Esophagus squamous epithelium (tissue), 5 donors: ENCODE data around the gene FAM171A1. TPM values are rescaled to one million over a fixed set of nuclear protein-coding genes. Genes with fewer than 3 reads are reported as not detected.
"Not testable (repeated sequence)": the region's sequence is repeated elsewhere in the genome, so short reads cannot be mapped to it uniquely, and the experiment has no call there.

Experiments
- DNase-seq: peaks from one replicate; lab custom pipeline; 2025; lab: John Stamatoyannopoulos, UW
- H3K27ac ChIP-seq, 4 donors: fragments of 200-600 bp; sonication (generic); one replicate each; pipeline ENCODE4 v1.5.1; 2016 to 2019; ENCODE audit warnings: mild to moderate bottlenecking in 1 of 4
- H3K27me3 ChIP-seq, 4 donors: fragments of 200-600 bp; sonication (generic); 1 replicate in 3 of 4; 2 replicates in 1 of 4; pipeline versions ENCODE4 v1.5.1 to v1.6.0; 2017 to 2021; ENCODE audit warnings: antibody characterized with exemption in 1 of 4
- H3K36me3 ChIP-seq, 3 donors: fragments of 200-600 bp; sonication (generic); one replicate each; pipeline ENCODE4 v1.5.1; 2016 to 2019
- H3K4me1 ChIP-seq, 3 donors: fragments of 200-600 bp; sonication (generic); one replicate each; pipeline ENCODE4 v1.5.1; 2017 to 2019
- H3K4me3 ChIP-seq, 4 donors: fragments of 200-600 bp; sonication (generic); 1 replicate in 3 of 4; 2 replicates in 1 of 4; pipeline ENCODE4 v1.5.1; 2016 to 2019; ENCODE audit warnings: mild to moderate bottlenecking in 2 of 4, moderate library complexity in 1 of 4
- H3K9me3 ChIP-seq, 3 donors: fragments of 200-600 bp; sonication (generic); one replicate each; pipeline ENCODE4 v1.5.1; 2016 to 2019
- POLR2A ChIP-seq, 4 donors: fragments of 450-650 bp; IDR thresholded peaks; one replicate each; pipeline ENCODE4 v1.6.1; 2017; ENCODE audit warnings: antibody characterized with exemption in 4 of 4, mild to moderate bottlenecking in 4 of 4, moderate library complexity in 3 of 4
- WGBS, 2 donors: methylation state at CpG; one replicate each; pipeline ENCODE4 v1.1.5; 2018; 5-methylcytosine and 5-hydroxymethylcytosine counted together
- intact Hi-C: fragments of 100-400 bp; cut with DNase I; formaldehyde crosslinking; loops from one replicate; pipeline ENCODE4 v1.15.0; 2022
- total RNA-seq, 4 donors: library from RNA; depleted of rRNA; stranded (reverse); fragments of >200 nt; gene quantifications; one replicate each; pipeline ENCODE4 v1.1.0, GENCODE V29; 2016
- TF ChIP-seq, protein P1 (sequence below), 6 experiments: fragments of 450-650 bp in 4 of 6; fragments of 200-600 bp in 2 of 6; sonication (generic) in 2 of 6; IDR thresholded peaks; one replicate each; pipeline ENCODE4 v1.5.1; 2016 to 2019; ENCODE audit warnings: antibody characterized with exemption in 6 of 6, mild to moderate bottlenecking in 4 of 6, moderate library complexity in 4 of 6
- donor health status: DM: yes; HTN: yes; CAD: no.

The FAM171A1 gene
- total RNA-seq, 4 donors from 2014 or later, result 3.8 to 10.9 (median 5.3) TPM

DNA sequence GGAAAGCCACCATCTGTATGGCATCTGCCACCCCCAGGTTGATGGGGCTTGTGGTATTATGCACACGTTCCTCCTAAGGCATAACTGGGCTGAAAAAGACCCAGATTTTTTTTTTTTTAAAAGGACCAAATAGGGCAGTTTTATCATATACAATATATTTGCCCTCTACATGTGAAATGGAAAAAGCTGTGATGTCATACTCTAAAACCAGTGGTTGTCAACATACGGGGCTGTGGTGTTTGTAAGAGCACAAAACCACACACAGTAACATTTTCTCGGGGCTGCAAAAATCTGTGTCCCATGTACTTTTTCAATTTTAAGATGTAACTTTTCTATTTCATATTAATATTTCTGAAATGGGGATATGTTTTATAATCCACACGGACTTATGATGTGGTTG lies 34.9 kb downstream of the FAM171A1 start:
- Histone ChIP-seq H3K4me1 (peaks cover 0 to 8% (median 0%) of the 10 kb centered on the region in 3 donors), H3K36me3 (no peaks in the 10 kb centered on the region), H3K27ac (no peak overlapping the region), H3K4me3 (no peak overlapping the region), H3K27me3 (no peaks in the 10 kb centered on the region), H3K9me3 (no peaks in the 10 kb centered on the region)
- WGBS, 2 donors, result 73 to 79% methylated on average over 4 of the region's 4 CpGs
- DNase-seq, result no peak
- TF ChIP-seq, protein P1, sequence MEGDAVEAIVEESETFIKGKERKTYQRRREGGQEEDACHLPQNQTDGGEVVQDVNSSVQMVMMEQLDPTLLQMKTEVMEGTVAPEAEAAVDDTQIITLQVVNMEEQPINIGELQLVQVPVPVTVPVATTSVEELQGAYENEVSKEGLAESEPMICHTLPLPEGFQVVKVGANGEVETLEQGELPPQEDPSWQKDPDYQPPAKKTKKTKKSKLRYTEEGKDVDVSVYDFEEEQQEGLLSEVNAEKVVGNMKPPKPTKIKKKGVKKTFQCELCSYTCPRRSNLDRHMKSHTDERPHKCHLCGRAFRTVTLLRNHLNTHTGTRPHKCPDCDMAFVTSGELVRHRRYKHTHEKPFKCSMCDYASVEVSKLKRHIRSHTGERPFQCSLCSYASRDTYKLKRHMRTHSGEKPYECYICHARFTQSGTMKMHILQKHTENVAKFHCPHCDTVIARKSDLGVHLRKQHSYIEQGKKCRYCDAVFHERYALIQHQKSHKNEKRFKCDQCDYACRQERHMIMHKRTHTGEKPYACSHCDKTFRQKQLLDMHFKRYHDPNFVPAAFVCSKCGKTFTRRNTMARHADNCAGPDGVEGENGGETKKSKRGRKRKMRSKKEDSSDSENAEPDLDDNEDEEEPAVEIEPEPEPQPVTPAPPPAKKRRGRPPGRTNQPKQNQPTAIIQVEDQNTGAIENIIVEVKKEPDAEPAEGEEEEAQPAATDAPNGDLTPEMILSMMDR (IDR thresholded peaks at IDR 0.05), result no peak
- no peak for TF ChIP-seq POLR2A (IDR thresholded peaks at IDR 0.05)
- intact Hi-C loops, result no loop called here

DNA sequence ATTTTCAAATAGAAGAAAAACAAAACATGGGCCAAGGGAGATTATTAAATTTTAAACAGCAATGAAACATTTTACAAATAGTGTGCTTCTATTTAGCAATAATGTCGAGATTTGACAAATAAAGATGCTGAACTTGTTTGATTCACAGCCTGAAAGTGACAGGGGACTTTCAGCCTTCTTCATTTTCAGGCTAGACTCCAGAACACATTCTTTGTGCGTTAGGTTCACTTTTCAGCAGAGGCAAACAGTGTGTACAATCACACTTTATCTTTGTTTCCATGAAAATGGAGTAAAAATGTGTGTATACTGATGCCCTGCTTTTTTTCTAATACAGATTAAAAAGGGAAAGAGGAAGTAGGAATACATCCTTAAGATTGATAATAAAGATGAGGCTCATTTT lies 35.6 kb downstream of the FAM171A1 start:
- Histone ChIP-seq H3K4me3 (no peak overlapping the region), H3K9me3 (no peaks in the 10 kb centered on the region), H3K27ac (no peak overlapping the region), H3K27me3 (no peaks in the 10 kb centered on the region), H3K4me1 (peaks cover 0 to 8% (median 0%) of the 10 kb centered on the region in 3 donors), H3K36me3 (no peaks in the 10 kb centered on the region)
- 30 to 32% methylated on average over 2 of the region's 2 CpGs for WGBS, 2 donors
- TF ChIP-seq, protein P1 (IDR thresholded peaks at IDR 0.05), result no peak
- TF ChIP-seq POLR2A (IDR thresholded peaks at IDR 0.05), result no peak
- DNase-seq, result no peak
- intact Hi-C loops, result no loop called here

DNA sequence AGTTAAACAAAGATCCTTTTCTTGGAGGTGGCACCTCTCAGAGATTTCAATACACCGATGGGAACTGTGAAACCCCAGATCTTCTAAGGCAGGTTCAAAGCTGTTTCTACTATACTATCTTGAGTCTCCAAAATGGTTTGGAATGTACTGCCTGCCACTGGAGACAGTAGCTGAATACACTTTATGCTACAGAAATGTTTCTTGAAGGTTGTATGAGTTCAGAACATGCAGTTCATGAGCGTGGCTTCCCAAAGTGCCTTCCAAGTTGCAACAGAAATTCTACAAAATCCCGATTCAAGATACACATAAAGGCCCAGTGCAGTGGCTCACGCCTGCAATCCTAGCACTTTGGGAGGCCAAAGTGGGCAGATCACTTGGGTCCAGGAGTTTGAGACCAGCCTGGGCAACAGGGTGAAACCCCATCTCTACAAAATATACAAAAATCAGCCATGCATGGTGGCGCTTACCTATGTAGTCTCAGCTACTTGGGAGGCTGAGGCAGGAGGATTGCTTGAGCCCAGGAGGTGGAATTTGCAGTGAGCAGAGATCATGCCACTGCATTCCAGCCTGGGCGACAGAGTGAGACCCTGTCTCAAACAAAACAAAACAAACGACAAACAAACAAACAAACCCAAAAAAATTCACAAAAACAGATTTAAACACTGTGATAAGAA lies 36.3 kb downstream of the FAM171A1 start:
- no peak for DNase-seq
- H3K4me3 ChIP-seq, result no peak overlapping the region
- no peak for TF ChIP-seq POLR2A (IDR thresholded peaks at IDR 0.05)
- TF ChIP-seq, protein P1 (IDR thresholded peaks at IDR 0.05), result no peak
- H3K9me3 ChIP-seq, result no peaks in the 10 kb centered on the region
- no peaks in the 10 kb centered on the region for H3K36me3 ChIP-seq
- no peak overlapping the region for H3K27ac ChIP-seq
- intact Hi-C loops, result no loop called here
- no peaks in the 10 kb centered on the region for H3K27me3 ChIP-seq
- 75 to 89% methylated on average over 6 to 7 of the region's 7 CpGs for WGBS, 2 donors
- H3K4me1 ChIP-seq, result peaks cover 0 to 8% (median 0%) of the 10 kb centered on the region in 3 donors

DNA sequence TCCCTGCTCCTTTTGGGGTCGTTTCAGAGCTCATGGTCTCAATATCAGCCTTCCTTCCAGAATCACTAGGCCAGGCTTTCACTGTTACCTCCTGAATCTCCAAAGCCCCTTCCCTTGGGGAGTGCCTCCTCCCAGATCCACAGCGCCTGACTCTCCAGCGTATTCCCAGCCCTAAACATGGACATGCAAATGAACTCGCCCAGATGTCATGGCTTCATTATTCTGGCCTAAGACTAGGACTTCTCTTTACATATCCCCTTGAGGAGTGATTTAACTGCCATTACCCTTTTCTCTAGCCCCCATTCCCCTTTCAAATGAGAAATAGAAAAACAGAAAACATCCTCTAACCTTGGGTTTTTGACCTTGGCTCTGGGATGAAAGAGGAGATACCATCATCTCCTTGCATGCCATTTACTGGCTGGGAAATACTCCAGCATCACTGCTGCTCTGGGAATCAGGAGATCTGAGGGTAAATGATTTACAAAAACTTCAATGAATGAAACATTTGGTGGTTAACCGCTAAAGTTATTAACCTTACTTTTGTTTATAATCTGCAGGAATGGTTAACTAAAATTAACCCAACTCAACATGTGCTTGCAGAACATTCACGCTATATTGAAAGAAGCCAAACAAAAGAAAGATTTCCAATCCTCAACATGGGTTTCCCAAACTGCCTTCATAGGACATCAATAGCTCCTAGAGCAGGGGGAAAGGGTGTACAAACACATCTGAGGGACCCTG lies 37.0 kb downstream of the FAM171A1 start:
- no peak overlapping the region for H3K4me3 ChIP-seq
- DNase-seq, result no peak
- H3K9me3 ChIP-seq, result no peaks in the 10 kb centered on the region
- H3K27ac ChIP-seq, result no peak overlapping the region
- intact Hi-C loops, result no loop called here
- WGBS, 2 donors, result 73 to 79% methylated on average over 6 of the region's 6 CpGs
- no peaks in the 10 kb centered on the region for H3K36me3 ChIP-seq
- no peak for TF ChIP-seq POLR2A (IDR thresholded peaks at IDR 0.05)
- TF ChIP-seq, protein P1 (IDR thresholded peaks at IDR 0.05), result no peak
- no peaks in the 10 kb centered on the region for H3K27me3 ChIP-seq
- H3K4me1 ChIP-seq, result peaks cover 0 to 8% (median 0%) of the 10 kb centered on the region in 3 donors

DNA sequence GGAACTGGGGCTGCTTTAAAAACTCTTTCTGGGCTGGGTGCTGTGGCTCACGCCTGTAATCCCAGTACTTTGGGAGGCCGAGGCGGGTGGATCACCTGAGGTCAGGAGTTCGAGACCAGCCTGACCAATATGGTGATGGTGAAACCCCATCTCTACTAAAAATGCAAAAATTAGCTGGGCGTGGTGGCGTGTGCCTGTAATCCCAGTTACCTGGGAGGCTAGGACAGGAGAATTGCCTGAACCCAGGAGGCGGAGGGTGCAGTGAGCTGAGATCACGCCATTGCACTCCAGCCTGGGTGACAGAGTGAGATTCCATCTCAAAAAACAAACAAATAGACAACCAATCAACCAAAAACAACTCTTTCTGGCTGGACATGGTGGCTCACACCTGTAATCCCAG lies 37.9 kb downstream of the FAM171A1 start:
- H3K27ac ChIP-seq, H3K36me3 ChIP-seq, DNase-seq, H3K4me3 ChIP-seq, H3K9me3 ChIP-seq, H3K4me1 ChIP-seq, H3K27me3 ChIP-seq, intact Hi-C loops: not testable (repeated sequence)
- 80 to 98% methylated on average over 1 to 5 of the region's 8 CpGs for WGBS, 2 donors
